AG08396 (cell line): Measurements from ENCODE around the gene WWC2.

Experiments
- DNase-seq: peaks from one replicate; pipeline ENCODE4 v3.0.0; 2012; ENCODE audit warnings: low spot score, mixed read lengths

Gene WWC2

DNA sequence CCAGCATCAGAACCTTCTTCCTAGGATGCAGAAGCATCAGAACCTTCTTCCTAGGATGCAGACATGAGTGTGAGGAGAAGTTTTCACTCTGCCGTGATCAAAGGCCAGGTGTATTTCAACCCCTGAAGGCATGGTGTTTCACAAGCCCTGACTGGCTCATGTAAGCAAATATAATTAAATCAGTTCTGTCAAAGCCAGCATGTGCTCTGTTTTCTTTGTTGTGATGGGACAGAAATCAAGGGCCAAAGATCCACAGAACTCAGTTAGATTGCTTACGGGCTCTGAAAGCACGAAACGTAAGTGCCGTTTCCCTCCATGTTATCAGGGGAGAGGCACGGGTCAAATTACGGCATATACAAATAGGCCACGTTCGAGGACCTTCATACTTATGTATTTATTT is 255.2 kb downstream of the WWC2 start:
- no peak for DNase-seq

DNA sequence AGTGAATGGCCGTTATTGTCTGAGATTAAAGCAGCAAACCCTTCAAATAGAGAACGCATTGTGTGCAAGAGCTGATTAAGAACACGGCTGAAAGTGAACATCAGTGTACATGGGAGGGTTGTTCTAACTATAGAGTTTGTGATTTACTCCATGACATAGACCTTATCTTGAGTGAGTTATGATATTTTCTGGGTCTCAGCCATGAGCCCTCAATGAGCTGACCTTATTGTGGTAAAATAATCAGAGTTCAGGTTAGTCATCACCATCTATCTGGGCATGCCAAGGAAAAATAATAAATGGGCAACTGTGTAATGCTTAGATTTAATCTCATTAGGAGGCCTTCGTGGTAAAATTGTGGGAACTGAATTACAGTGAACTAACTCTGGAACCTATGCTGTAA is 256.3 kb downstream of the WWC2 start:
- DNase-seq = no peak

DNA sequence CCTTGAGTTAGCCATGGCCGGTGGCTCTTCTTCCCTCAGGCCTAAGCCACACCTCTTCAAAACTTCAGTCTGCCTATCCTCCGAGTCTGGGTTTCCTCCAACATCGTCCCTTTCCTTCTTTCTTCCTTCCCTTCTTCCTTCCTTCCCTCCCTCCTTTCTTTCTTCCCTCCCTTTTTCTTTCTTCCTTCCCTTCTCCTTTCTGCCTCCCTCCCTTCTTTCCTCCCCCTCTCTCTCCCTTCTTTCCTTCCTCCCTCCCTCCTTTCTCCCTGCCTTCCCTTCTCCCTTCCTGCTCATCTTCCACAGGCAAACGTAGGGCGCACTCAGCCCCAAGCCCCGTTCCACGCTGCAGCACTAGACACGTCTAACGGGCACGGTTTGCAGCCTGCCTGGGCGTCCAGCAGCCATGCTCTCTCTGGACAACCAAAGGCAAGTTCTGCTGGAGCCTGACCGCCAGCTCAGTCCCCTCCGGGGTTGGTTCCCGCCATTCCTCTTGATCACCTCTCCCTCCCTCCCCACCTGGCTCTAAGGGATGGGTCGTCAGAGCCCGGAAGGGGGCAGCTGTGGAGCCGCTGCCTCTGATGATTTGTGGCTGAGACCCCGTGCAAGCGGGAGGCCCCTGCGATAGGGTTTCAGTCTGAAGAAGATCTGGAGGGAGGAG is 257.2 kb downstream of the WWC2 start:
- no peak for DNase-seq

DNA sequence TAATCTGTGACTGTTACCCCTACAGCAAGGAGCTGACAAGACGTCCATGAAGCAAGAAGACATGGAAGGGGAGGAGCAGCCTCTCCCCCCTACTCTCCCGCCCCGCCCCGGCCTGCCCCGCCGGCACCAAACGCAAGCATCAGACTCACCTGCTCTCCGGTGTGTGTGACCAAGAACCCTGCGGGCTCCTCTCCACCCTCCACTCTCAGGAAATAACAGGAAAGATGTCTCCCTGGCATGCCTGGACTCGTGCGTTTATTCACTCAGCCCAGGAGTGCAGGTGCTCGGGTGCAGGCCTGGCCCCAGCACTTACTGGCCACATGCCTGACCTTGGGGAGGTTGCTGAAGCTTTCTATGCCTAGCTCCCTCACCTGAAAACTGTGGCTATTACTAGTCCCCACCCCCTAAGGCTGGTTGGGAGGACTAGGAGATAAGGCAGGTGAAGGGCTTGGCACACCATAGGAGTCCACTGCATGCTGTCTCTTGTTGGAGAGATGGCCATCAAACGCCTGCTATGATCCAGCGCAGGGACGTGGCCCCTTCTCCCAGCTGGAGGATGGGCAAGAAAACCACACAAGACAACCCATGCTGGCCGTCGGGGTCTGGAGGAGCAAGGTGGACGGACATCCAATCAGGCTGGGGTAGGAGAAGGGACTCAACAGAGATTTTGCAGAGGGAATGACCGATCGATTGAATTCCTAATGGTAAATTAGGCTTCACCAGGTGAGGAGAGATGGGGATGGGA is 258.0 kb downstream of the WWC2 start:
- DNase-seq = no peak

DNA sequence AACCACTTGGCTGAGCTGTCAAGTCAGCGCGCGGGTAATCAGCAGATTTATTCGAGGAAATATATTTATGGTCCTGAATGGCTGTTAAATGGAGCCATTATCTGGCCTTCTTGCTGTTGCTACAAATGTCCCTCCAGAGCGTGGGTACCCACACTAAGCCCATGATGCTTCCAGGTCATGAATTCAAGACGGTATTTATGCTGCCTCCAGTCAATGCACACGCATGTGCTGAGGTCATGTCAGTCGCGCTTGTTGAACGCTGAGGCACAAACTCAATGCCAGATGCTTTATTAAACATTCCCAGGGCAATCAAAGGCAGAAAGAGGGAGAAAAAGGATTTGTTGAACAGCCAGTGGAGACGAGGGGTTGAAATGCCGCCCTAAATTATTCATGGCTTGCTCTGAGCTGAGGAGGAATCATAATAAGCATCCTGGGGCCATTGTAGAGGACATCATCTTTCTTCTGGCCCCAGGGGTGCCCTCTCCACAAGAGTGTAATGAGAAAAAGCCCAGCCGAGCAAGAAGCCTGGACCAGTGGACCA is 259.2 kb downstream of the WWC2 start:
- no peak for DNase-seq

DNA sequence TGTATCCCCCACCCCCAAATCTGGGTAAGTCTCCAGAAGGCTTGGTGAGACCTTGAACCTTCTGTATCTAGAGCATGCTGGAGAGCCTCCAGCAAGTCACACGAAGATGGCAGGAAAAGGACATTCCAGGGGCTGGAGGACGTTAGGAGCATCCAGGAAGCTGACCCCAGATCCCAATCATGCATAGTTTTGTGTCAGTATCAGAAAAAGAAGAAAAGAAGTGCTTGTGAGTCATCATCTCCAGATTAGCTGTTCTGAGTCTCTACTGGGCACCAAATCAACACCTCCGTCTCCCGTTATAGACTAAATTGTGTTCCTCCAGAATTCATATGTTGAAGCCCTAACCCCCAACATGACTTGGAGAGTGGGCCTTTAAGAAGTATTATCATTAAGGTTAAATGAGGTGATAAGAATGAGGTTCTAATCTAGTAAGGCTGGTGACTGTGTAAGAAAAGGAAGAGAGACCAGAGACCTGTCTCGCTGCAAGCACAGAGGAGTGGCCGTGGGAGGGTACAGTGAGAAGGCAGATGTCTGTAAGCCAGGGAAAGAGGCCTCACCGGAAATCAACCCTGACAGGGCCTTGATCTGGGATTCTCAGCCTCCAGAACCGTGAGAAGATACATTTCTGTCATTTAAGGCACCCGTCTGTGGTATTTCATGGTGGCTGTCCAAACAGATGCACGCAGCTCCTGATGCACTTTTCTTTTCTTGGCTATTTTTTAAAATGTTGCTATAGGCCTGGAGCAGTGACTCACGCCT is 261.3 kb downstream of the WWC2 start:
- DNase-seq = no peak

DNA sequence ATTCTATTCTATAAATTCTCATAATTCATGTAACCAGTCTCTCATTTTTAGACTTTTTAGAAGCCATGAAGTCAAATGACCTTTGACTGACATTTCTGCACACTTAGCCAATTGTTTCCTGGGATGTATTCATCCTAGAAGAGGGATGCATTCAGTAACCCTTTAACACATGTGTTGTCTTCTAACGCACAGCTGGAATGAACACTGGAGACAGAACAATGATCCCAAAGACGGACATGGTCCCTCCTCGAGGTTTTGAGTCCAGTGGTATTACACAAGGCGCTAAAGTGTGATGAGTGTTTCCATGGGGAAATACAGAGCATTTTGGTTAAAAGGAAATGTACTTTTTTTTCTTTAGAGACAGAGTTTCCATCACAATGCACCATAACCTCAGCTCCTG is 263.0 kb downstream of the WWC2 start:
- DNase-seq = no peak

DNA sequence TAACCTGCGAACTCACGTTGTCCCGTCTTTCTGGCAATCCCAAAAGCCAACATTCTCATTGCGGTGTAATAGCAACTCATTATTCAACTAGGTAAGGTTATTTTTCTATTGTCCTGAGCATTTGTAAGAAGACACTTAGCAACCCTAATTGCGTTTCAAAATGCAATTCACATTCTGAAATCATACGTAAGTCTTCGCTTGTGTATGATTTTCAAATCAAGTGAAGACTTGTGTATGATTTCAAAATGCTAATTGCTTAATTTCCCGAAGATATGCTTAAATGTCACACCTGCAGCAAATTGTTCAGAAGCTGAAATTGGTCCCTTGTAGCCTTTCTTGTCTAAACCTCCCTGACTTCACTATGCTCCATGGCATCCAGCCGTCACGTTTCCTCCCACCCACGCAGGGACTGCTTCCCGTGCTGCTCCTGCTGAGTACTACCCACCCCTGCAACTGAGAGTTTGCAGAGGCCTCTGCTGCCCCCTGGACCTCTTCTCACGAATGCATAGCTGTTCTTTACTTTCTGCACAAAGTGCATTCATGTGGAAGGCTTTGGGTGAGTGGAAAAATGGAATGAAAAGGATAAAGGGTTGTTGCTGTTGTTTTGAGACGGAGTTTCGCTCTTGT is 264.0 kb downstream of the WWC2 start:
- no peak for DNase-seq

DNA sequence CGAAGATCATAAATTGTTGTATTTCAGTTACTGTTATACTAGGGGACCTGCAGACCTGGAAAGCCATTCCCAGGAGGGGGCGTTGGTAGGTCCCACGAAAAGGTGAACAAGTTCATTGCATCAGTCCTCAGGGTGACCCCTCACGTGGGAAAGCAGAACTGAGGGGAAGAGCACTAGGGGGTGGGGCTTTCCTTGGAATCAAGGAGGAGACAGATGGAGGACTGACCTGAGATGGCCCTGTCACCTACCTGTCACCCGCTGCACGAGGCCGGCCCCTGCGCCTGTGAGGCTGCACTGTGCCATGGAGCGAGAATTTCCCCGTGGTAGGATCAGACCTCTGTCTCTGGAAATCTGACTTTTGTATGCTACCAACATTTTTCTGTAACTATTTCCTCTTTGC is 265.0 kb downstream of the WWC2 start:
- DNase-seq = no peak

DNA sequence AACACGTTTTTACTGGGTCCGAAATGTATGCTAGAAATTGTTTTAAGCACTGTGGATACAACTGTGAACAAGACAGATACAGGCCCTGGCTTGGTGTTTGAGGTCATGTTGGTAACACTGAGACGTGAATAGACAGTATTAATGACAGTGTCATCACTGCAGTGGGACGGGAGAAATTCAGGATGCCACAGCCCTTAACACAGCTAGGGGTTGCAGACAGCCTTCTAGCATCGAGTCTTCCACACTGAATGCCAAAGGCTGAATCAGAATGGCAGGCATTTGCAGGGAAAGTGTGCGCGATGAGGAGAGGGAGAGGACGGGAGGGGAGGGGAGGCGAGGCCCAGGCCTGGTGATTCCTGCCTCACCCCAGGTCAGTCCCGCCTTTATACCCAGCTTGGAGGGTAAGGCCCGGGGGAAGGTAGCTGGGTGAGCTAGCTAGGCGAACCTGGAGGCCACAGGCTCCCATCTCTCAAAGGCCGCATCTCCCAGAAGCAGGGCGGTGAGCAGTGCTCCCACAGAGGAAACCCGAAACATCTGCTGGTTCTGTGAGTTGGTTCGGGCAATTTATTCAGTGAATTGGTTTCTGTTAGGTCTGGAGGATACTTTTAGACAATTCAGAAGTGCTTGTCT is 267.3 kb downstream of the WWC2 start:
- DNase-seq = no peak

DNA sequence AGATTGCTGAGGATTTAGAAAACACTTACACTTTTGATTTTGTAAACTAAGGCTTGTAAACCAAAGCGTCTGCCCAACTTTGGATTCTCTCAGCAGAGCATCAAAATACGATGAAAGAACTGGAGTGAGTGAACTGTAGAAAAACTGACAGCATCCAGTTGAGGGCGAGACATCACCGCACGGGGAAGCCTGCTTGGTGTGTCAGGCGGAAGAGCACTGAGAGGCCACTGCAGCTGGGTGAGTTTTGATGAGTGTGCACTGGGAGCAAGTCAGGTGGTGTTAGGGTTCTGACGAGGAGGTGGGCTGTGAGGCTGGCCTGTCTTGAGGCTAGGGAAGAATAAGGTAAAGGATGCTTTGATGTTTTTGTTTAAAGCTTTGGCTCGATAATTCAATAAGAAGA is 270.0 kb downstream of the WWC2 start:
- DNase-seq = no peak
